DMS114 treated with DMSO at 0.1 percent for 48 hours (cell line): ENCODE measurements around the gene DTX1.

Source experiments
- DNase-seq: peaks from one replicate; lab custom pipeline; 2025; ENCODE audit not compliant: unreplicated experiment; lab: John Stamatoyannopoulos, UW

The DTX1 gene

DNA sequence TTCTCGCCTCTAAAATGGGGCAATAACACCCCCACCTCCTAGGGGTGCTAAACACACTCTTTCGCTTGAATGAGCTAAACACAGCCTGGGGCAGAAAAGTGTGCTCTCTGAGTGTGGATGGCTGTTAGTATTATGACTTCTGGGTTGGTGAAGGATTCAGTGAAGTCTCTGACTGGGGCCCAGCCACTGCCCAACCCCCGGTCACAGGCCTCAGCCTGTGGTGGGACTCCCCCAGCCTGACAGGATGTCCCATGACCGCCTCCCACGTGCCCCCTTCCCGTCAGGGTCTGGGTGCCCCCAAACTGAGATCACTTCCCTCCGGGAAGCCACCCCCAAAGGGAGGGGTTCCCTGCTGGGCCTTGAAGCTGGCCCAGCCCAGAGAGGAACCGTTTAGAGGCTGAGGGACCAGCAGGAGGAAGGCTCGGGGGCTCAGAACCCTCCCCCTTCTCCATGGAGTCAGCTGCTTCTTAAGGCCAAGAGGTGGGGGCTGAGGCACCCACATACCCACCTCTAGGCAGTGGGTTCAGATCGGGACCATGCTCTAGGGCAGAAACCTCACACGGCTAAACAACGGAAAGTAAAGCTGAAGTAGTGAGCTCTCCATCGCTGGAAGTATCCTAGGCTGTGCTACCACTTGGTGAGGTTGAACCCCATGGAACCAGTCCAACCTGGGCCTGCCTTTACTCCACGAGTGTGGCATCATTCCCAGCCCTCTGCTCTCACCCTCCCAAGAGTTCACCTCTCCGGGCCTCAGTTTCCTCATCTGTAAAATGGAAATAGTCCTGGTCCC is 13.8 kb downstream of the DTX1 start:
- no peak for DNase-seq

DNA sequence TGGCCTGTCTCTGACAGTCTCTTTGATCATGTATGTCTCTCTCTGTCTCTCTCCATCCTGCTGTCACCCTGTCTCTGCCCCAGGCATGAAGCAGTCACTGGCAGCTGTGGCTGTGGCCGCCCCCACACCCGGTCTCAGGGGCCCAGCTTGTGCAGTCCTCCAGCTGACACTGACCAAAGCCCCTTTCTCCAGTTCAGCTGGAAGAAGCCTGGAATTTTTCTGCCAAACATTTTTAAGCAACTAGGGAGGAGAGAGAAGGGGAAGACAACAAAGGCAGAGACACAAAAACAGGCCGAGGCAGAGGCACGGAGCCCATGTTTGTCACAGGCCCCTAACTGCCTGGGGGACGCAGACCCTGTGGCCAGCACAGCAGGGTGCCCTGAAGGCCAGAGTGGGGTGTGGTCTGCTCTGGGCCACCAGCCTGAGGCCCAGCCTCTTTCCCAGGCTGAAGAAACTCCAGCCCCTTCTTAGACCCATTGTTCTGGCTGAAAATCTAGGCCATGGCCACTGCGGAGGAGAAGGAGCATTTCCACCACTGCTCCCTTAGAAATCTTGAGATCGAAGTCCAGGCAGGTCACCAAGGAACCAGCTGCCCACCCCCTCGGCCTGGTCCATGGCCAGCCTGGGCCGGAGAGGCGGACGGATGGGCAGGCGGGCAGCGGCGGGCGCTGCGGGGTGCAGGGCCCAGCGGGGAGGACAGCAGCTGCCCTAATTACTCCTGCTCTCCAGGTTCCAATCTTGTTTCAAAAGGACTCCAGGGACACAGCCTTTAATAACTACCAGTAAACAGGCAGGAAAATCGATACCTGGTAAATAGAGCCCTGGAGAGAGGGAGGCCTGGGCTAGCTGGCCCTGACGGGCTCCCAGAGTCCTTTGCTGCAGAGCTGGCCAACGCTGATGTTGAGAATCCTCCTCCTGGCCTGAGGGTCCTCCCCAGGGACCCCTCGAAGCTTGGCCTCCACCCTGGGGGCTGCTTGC is 14.9 kb downstream of the DTX1 start:
- DNase-seq, result no peak

DNA sequence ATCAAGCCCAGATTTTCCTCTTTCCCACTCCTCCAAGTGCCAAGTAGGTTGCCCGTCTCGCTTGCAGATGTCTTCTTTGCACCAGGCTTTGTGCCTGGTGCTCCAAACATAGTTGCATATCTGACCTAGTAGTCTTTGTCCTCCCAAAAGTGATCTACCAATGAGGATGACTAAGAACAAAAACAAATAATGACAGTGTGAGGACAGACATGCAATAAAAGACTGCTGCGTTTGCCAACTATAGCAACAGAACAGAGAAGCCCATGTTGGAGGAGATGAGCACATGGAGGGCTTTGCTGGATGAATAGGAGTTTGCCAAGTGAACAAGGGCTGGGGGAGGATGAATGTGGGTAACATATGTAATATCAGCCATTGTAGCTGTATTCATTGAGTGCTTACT is 15.6 kb downstream of the DTX1 start:
- DNase-seq, result no peak

DNA sequence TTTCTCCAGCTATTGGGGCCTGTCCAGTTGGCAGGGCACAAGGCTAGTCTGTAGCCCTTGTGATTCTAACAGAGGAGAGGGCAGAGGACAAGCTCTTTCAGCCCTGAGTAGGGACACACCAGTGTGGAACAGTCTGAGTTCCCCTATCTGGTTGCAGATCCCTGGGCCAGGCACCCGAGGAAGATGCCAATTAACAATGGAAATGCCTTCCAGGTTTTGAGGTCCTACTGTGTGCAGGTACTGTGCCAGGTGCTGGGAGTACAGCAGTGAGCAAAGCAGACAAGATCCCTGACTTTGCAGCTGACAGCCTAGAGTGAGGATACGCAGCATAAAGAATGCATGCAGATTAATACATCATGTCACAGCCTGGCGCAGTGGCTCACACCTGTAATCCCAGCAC is 17.1 kb downstream of the DTX1 start:
- no peak for DNase-seq

DNA sequence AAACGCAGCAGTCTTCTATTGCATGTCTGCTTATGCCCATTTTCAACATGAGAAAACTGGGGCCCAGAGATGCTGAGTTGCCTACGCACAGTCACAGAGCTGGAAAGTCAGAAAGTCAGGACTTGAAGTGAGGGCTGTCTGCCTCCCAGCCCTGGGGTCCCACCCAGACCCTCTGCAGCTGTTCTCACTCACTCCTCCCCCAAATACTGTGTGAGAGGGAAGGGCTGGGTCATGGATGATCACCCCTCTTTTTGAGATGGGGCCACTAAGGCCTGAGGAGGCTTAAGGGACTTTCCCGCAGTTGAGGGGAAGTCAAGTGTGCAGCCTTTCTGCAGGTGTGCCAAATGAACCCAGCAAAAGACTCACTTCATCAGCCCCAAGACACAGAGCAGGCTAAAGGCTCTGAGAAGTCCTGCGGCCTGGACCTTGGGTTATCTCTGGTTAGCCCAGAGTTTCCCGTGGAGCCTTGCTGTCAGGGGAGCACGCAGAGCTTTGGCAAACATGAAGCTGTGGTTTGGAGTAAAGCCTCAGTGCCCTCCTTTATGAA is 18.7 kb downstream of the DTX1 start:
- no peak for DNase-seq

DNA sequence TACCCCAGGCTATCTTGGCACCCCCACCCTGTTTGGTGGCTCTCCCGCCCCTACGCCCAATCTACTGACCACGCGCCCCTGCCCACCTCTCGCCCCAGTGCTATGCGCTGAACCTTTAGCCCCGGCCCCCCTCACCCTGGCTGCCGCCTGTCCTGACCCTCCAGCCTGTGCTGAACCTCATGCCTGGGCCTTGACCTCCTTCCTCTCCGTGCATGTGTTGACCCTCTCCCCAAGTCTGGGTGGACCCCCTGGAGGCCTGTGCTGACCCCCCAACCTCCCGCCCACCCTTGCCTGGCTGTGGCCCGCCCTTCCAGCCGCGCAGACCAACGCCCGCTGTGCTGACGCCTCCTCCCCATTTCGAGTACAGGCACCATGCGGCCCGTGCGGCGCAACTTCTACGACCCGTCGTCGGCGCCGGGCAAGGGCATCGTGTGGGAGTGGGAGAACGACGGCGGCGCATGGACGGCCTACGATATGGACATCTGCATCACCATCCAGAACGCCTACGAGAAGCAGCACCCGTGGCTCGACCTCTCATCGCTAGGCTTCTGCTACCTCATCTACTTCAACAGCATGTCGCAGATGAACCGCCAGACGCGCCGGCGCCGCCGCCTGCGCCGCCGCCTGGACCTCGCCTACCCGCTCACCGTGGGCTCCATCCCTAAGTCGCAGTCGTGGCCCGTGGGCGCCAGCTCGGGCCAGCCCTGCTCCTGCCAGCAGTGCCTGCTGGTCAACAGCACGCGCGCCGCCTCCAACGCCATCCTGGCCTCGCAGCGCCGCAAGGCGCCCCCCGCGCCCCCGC is 20.7 kb downstream of the DTX1 start:
- no peak for DNase-seq

DNA sequence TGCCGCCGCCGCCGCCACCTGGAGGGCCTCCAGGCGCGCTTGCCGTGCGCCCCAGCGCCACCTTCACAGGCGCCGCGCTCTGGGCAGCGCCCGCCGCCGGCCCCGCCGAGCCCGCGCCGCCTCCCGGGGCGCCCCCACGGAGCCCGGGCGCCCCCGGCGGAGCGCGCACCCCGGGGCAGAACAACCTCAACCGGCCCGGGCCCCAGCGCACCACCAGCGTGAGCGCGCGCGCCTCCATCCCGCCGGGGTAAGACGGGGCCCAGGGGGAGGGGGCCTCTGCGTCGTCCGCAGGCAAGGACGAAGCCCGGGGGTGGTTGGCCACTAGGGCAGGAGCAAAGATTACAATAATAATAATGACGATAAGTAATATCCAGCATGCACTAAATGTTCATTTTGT is 21.3 kb downstream of the DTX1 start:
- DNase-seq, result no peak

DNA sequence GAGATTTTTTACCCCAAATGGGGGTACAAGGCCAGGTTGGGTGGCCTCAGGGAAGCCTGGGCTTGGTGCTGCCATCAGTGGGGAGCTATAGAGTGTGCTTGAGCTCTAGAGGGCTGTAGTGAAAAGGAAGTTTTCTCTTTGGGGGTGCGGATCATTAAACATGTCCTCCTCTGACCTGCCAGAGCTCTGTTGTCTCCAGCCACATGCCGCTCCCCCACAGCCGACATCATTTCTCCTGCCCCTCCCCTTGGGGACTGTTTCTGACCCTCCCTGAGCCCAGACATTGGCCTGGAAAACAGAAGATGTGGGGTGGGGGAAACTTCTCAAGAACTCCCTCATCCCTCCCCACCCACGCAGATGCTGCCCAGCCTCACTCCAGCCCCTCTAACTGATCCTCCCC is 25.3 kb downstream of the DTX1 start:
- no peak for DNase-seq

DNA sequence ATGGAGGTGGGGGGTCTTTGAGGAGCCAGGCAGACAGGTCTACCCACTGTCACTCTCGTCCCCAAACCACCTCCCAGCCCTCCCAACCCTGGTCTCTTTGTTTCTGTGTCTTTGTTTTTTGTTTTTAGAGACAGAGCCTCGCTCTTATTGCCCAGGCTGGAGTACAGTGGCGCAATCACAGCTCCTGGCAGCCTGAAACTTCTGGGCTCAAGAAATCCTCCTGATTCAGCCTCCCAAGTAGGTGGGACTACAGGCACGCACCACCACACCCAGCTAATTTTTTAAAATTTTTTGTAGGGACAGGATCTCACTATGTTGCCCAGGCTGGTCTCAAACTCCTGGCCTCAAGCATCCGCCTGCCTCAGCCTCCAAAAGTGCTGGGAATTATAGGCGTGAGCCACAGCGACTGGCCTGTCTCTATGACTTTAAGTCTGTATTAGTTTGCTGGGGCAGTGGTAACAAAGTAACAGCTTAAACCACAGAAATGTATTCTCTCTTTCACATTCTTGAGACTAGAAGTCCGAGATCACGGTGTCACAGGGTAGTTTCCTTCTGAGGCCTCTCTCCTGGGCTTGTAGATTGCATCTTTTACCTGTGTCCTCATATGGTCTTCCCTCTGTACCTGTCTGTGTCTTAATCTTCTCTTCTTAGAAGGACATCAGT is 26.1 kb downstream of the DTX1 start:
- no peak for DNase-seq

DNA sequence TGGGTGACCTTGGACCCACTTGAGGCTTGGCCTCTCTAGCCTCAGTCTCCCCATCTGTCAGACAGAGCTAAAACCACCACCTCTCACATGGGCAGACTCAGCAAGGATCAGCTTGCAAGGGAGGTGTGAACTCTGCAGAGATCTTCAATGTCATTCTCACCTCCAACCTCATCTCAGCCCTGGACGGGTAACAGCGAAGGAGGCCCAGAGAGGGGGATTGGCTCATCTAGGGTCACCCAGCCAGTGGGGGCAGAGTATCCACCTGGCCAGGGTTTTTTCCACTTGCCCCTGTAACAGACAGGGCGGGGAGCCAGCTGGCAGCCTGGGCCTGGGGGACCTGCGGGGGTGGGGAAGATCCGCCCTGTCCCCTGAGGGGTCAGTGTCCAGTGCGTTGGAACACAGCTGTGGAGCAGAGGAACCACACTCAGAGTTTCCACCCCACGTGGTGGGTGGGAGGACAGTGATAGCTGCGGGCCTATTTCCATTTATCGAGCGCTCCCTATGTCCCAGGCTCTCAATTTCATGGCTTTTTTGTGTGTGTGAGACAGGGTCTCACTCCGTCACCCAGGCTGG is 27.4 kb downstream of the DTX1 start:
- no peak for DNase-seq

DNA sequence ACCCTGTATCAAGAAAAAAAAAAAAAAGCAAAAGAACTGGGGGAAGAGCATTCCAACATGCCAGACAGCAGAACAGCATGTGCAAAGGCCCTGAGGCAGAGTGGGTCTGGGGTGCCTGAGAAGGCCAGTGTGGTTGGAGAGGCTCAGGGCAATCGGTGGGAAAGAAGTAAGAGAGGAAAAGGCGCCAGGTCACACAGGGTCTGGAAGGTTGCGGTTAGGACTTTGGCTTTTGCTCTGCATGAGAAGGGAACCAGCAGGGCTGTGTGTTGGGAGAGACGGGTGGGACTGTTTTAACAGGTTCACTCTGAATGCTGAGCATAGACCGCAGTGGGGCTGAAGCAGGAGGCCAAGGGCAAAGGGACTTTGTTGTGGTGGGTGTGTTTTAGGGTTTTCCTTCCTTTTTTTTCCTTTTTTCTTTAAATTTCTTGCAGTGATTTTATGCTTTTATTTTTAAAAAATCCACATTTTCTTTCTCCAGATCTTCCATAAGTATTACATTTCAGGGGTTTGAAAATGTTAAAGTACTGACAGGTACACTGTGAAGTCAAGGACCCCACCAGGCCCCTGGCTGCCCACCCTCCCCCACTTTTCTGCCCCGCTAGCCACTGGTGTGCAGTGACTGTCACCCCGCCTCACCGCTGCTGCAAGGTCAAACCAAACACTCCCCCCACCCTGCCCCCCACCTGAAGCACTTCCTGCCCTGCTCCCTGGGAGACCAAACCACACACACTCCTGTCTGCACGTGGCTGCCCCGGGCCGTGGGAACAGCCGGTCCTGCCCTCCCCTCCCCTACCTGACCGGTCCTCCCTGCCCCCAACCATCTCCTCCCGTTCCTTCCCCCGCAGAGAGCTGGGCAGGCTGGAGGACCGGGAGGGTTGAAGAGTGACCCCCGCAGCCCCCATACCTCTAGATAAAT is 30.0 kb downstream of the DTX1 start:
- no peak for DNase-seq

DNA sequence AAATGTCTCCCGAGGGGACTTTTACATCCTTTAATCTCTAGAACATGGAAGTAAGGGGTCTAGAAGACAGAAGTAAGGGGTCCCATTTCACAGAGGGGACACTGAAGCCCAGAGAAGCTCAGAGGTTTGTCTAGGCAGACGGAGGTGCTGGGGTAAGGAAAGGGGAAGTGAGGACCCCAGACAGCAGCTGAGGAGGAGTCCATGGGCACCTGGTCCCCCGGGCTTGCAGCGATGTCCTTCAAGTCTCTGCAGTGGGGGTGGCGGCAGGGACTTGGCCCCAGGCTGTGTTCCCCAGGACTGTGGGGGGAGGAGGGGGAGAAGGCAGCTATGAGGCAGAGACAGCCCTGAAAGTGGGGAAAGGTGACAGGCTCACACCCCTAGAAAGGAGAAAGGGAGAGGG is 30.7 kb downstream of the DTX1 start:
- DNase-seq, result no peak

DNA sequence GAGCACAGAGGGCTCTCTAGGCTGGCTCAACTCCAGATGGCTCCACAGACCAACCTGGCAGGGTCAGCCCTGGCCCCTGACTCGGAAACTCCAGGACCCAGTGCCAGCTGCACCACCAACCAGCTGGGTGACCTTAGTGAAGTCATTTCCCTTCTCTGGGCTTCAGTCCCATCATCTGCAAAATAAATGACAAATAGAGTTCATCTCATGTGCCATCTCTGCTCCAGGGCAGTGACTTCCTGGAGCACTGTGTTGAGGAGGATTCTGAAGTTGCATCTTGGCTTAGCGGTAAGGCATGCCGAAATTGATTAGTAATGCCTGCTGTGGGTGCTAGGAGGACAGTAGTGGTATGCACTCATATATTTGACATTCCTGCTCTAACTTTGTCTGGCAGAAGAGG is 31.5 kb downstream of the DTX1 start:
- DNase-seq, result no peak

DNA sequence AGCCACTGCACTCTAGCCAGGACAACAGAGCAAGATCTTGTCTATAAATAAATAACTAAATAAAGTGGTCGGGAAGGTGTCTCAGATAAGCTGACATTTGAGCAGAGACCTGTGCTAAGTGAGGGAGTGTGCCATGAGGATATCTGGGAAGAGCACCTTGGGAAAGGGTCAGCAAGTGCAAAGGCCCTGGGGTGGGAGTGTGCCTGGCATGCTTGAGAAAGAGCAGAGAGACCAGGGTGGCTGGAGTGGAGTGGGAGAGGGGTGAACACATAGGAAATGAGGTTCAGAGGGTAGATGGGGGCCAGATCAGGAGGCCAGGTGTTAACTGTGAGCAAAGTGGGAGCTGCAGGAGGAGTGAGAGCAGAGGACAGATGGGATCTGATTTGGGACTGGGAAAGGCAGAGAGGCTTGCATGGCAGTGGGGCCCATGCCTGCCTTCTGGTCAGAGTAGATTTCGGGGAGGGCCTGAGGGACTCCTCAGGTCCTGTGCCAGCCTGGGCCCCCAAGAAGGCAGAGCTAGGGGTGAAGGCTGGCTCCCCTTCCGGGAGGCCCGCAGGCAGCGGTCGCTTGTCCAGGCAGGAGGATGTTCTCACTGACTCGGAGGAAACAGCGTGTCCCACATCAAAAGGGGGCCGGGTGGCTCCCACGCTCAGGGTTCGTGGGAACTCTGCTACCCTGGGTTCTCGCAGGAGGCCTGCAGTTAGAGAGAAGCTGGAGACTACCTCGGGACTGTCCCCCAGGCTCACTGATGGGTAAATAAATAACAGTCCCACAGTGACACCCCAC is 32.6 kb downstream of the DTX1 start:
- DNase-seq, result no peak

DNA sequence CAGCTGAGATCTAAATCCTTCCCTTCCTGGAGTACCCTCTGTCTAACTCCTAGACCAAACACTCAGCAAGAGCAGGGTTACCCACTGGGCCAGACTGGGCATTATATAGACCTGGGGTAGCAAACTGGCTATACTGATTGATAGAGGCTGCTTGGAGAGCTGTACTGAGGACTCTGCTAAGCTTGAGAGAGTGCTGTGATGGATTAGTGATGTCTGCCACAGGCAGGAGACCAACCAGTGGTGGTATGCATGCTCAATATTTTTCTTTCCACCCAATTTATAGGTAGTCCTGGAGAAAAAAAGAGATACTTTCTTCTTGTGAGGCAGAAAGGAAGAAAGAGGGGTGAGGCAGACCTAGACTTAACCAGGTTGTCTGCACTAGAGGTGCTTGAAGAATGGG is 33.3 kb downstream of the DTX1 start:
- DNase-seq, result no peak

DNA sequence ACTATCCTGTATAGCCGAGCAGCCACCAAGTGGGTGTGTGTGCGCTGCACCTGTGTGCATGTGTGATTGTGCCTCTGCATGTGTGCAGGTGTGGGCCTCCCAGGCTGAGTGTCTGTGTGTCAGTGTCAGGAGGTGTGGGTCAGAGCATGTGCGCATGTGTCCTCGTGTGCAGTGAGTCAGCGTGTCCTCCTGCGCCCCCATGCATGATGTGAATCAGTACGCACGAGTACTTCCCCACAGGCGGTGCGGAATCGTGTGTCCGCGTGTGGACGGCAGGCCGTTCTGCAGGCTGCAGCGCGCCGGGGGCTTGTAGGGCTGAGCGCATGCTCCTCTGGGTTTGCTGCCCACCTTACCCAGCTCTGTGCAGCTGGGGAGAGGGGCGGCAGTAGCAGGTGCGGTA is 34.2 kb downstream of the DTX1 start:
- DNase-seq, result no peak

DNA sequence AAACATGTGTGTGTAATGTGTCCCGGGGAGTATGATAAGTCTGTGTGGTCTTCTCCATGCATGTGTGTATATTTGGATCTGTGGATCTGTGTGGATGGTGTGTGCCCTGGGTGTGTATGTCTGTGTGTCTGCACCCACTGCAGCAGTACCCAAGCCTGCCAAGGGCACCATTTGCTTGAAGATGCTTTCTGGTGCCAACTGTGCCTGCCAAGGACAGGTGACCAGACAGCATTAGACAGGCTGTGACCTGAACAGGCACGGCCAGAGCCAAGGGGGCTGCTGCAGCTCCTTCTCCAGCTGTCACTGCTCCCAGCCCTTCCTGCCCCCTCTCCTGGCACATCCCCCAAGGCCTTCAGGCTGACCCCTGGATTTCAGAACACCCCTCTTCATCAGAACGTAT is 35.0 kb downstream of the DTX1 start:
- no peak for DNase-seq

DNA sequence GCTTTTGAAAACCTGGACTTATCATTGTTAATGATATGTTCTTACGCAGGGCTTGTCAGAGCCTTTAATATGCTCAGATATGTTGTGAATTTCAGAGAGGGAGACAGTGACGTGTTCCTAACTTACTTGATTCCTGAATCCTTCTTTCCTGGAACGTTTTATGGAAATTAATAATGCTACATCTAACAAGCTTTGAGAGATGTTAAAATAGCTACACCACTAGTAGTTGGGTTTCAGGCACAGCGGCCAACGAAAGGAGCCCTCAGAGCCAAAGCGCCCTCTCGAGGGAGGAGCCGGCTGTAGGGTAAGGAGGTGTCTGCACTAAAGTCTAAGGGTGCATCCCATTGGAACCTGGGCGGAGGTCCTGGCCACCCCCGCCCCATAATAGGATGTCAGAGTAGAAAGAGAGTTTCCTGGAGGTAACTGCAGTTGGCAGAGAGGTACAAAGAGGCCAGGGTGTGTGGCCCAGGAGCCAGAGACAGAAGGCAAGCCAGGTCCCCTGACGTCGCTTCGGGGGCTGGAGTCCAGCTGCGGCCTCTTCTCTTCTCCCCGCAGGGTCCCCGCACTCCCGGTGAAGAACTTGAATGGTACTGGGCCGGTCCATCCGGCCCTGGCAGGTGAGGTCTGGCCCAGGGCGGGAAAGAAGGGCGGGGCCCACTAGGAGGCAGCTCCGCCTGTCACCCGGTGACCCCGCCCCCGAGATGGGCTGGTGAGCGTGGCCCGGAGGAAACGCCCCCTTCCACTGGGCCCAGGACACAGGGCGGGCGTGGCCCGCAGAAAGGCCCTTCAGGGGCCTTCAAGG is 36.3 kb downstream of the DTX1 start:
- DNase-seq, result no peak
